Left lung (tissue), 10 donors: ENCODE results near the gene HBEGF. TPM values are rescaled to one million over a fixed set of nuclear protein-coding genes. Genes with fewer than 3 reads are reported as not detected.

Experiments used
- ATAC-seq: fragments of 200-7000 bp; cut with Tn5 transposase; one replicate; pipeline ENCODE4 v1.9.1; 2020; ENCODE audit warnings: moderate library complexity
- DNase-seq, 4 donors: peaks; one replicate each; pipeline ENCODE4 v3.0.0-alpha.2; 2013 to 2020
- H3K27ac ChIP-seq, 2 donors: fragments of 200-600 bp; sonication (generic) in 1 of 2; one replicate each; pipeline versions ENCODE4 v1.5.0 to v1.8.0; 2020 to 2021
- H3K27me3 ChIP-seq, 2 donors: fragments of 200-600 bp; sonication (generic) in 1 of 2; one replicate each; pipeline versions ENCODE4 v1.5.0 to v1.8.0; 2020 to 2021
- H3K36me3 ChIP-seq, 2 donors: fragments of 200-600 bp; sonication (generic) in 1 of 2; one replicate each; pipeline versions ENCODE4 v1.5.0 to v1.8.0; 2020 to 2021
- H3K4me1 ChIP-seq, 2 donors: fragments of 200-600 bp; one replicate each; pipeline ENCODE4 v1.8.0; 2021
- H3K4me3 ChIP-seq, 2 donors: fragments of 200-600 bp; sonication (generic) in 1 of 2; one replicate each; pipeline versions ENCODE4 v1.5.0 to v1.8.0; 2020 to 2021; ENCODE audit warnings: mild to moderate bottlenecking in 1 of 2
- H3K9me3 ChIP-seq, 2 donors: fragments of 200-600 bp; sonication (generic) in 1 of 2; one replicate each; pipeline versions ENCODE4 v1.5.0 to v1.8.0; 2020 to 2021
- intact Hi-C, 2 donors: fragments of 100-400 bp; cut with DNase I; formaldehyde crosslinking; loops; one replicate each; pipeline versions ENCODE4 v1.11.2 to v1.14.2; 2022
- polyA plus RNA-seq, 6 donors: library from polyadenylated mRNA; unstranded; fragments of 120-200 nt; gene quantifications; one replicate each; pipeline ENCODE4 v1.2.1, GENCODE V29; 2013; ENCODE audit not compliant: insufficient read length in 6 of 6
- total RNA-seq, 2 donors: library from RNA; stranded (reverse); fragmentation: NEBNext Ultra II Directional; extraction: Animal tissue kit (Norgen Biotek cat#: 25700); gene quantifications; one replicate each; pipeline ENCODE4 v1.2.1, GENCODE V29; 2021
- TF ChIP-seq, protein P1 (sequence below), 2 donors: fragments of 200-600 bp; sonication (generic) in 1 of 2; IDR thresholded peaks; one replicate each; pipeline versions ENCODE4 v1.5.0 to v1.8.0; 2021; ENCODE audit warnings: antibody characterized with exemption in 2 of 2
- donor health status: DM: no; HTN: yes; CAD: no.
- donor health status: DM: no; HTN: no; CAD: no.

HBEGF gene
- total and polyA plus RNA-seq, 8 donors = 5.4 to 33.8 (median 9.7) TPM

DNA sequence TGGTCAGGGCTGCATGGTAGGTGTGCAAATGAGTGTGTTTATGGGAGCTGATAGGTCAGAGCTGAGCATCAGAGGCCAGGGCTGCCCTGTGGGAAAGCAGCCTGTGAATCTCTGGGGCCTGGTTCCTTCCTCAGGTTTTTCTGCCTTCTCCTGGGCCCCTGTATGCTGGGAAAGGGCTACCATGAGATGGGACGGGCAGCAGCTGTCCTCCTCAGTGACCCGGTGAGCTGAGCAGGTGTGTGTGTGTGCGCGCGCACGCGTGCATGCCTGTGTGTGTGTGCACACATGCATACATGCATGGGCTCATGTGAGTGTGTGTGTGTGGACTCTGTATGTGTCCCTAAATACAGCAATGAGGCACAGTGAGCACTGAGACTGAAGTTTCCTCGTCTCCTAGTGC lies 15.9 kb upstream of the HBEGF start:
- H3K36me3 ChIP-seq = no peaks in the 10 kb centered on the region
- TF ChIP-seq, protein P1, sequence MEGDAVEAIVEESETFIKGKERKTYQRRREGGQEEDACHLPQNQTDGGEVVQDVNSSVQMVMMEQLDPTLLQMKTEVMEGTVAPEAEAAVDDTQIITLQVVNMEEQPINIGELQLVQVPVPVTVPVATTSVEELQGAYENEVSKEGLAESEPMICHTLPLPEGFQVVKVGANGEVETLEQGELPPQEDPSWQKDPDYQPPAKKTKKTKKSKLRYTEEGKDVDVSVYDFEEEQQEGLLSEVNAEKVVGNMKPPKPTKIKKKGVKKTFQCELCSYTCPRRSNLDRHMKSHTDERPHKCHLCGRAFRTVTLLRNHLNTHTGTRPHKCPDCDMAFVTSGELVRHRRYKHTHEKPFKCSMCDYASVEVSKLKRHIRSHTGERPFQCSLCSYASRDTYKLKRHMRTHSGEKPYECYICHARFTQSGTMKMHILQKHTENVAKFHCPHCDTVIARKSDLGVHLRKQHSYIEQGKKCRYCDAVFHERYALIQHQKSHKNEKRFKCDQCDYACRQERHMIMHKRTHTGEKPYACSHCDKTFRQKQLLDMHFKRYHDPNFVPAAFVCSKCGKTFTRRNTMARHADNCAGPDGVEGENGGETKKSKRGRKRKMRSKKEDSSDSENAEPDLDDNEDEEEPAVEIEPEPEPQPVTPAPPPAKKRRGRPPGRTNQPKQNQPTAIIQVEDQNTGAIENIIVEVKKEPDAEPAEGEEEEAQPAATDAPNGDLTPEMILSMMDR (IDR thresholded peaks at IDR 0.05) = no peak
- H3K27me3 ChIP-seq = no peaks in the 10 kb centered on the region
- ATAC-seq (no peak), DNase-seq (no peak)
- H3K27ac ChIP-seq = no peak overlapping the region
- H3K4me1 ChIP-seq = peaks cover 3 to 15% of the 10 kb centered on the region in 2 donors
- no peak overlapping the region for H3K4me3 ChIP-seq
- no peaks in the 10 kb centered on the region for H3K9me3 ChIP-seq
- intact Hi-C loops = loop anchor here in 1 of 2 donors (10.0 kb wide), 1 partner anchor 362 kb away; no protein-coding TSS in a partner anchor

- Histone ChIP-seq H3K27me3 (no peaks in the 10 kb centered on the region), H3K4me3 (no peak overlapping the region), H3K9me3 (no peaks in the 10 kb centered on the region), H3K27ac (no peak overlapping the region), H3K4me1 (peaks cover 5 to 19% of the 10 kb centered on the region in 2 donors), H3K36me3 (no peaks in the 10 kb centered on the region)
- intact Hi-C loops = loop anchor here in 1 of 2 donors (10.0 kb wide), 1 partner anchor 363 kb away; no protein-coding TSS in a partner anchor
- TF ChIP-seq, protein P1 (IDR thresholded peaks at IDR 0.05) = no peak
- no peak for DNase-seq
- no peak for ATAC-seq
These were observed 15.5 kb upstream of the HBEGF start for GRCh38 chr5:140361901-140362300.

GRCh38 chr5:140360681-140361479 lies 14.5 kb upstream of the HBEGF start:
- Histone ChIP-seq H3K27me3 (no peaks in the 10 kb centered on the region), H3K4me1 (peaks cover 5 to 21% of the 10 kb centered on the region in 2 donors), H3K36me3 (no peaks in the 10 kb centered on the region), H3K4me3 (no peak overlapping the region), H3K9me3 (no peaks in the 10 kb centered on the region), H3K27ac (no peak overlapping the region)
- ATAC-seq = no peak
- intact Hi-C loops = loop anchor here in 1 of 2 donors (10.0 kb wide), 1 partner anchor 364 kb away; no protein-coding TSS in a partner anchor
- TF ChIP-seq, protein P1 (IDR thresholded peaks at IDR 0.05) = no peak
- no peak for DNase-seq

DNA sequence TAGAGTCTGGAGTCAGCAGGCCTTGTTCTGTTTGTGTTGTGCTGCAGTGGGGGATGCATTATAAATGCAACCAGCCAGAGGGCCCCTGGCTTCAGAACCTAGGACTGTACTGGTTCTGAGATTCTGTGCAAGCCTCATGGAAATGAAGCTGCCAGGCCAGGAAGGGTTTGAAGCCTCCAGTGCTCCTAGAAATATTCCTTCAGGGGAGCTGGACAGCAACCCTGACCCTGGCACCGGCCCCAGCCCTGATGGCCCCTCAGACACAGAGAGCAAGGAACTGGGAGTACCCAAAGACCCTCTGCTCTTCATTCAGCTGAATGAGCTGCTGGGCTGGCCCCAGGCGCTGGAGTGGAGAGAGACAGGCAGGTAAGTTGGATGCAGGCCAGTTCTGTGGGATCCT lies 13.7 kb upstream of the HBEGF start, which contains the start of gene SLC4A9:
Gene SLC4A9, plus strand, starts transcription at position 94 of the 400 bp plus-strand sequence. Its CDS starts 43 bp downstream, at position 137.
- intact Hi-C loops = loop anchor here in 1 of 2 donors (10.0 kb wide), 1 partner anchor 365 kb away; no protein-coding TSS in a partner anchor
- no peak for ATAC-seq
- DNase-seq = no peak
- peaks cover 5 to 21% of the 10 kb centered on the region in 2 donors for H3K4me1 ChIP-seq
- H3K4me3 ChIP-seq = no peak within 1 kb of the TSS
- no peak within 1 kb of the TSS for H3K27ac ChIP-seq
- TF ChIP-seq, protein P1 (IDR thresholded peaks at IDR 0.05) = no peak
- H3K27me3 ChIP-seq = no peaks in the 10 kb centered on the region
- no peaks in the 10 kb centered on the region for H3K36me3 ChIP-seq
- H3K9me3 ChIP-seq = no peaks in the 10 kb centered on the region

DNA sequence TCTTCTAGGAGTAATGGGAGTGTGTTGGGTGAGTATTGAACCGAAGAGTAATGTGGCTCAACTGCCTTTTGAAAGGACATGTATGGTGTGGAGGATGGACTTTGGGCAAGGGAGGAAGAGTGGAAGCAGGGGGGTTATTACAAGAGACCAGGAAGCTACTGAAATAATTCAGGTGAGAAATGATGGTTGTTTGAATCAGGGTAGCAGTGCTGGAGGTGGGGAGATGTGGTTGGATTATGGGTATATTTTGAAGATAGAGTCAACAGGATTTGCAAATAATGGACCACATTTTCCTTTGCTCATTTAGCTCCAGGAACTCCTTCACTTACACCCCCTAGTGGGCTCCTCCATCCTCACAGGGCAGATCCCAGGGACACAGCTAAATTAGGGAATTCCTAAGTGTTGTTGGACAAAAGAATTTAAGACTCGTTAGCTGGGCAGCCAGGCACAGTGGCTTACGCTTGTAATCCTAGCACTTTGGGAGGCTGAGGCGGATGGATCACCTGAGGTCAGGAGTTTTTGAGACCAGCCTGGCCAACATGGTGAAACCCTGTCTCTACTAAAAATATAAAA lies 12.4 kb upstream of the HBEGF start:
- TF ChIP-seq, protein P1 (IDR thresholded peaks at IDR 0.05) = peak in 1 of 2 donors; percentile 23
- Histone ChIP-seq H3K9me3 (no peaks in the 10 kb centered on the region), H3K27me3 (no peaks in the 10 kb centered on the region), H3K27ac (no peak overlapping the region), H3K4me3 (no peak overlapping the region), H3K4me1 (peaks cover 5 to 21% of the 10 kb centered on the region in 2 donors), H3K36me3 (no peaks in the 10 kb centered on the region)
- DNase-seq = no peak
- intact Hi-C loops = no loop called here
- no peak for ATAC-seq
